Mesendoderm (in vitro differentiated cells): ENCODE results near the gene MATN1.

Source experiments
- DNase-seq: peaks from one replicate; pipeline ENCODE4 v3.0.0; 2013
- H2AK5ac ChIP-seq: 2 replicates; pipeline ENCODE4 v1.6.1; 2013; ENCODE audit warnings: low read length, inconsistent platforms
- H2BK120ac ChIP-seq: 2 replicates; pipeline ENCODE4 v1.6.1; 2013; ENCODE audit warnings: low read depth, mild to moderate bottlenecking, low read length, moderate library complexity, mixed read lengths
- H2BK15ac ChIP-seq: replicated peaks from 2 replicates; pipeline ENCODE4 v1.6.1; 2013; ENCODE audit warnings: low read depth, mild to moderate bottlenecking, moderate library complexity
- H2BK5ac ChIP-seq: 2 replicates; pipeline ENCODE4 v1.6.1; 2013; ENCODE audit warnings: low read length, inconsistent platforms
- H3K18ac ChIP-seq: 2 replicates; pipeline ENCODE4 v1.6.1; 2013; ENCODE audit warnings: mild to moderate bottlenecking, low read length, mixed read lengths
- H3K23ac ChIP-seq: one replicate; pipeline ENCODE4 v1.6.1; 2013; ENCODE audit warnings: low read length
- H3K27ac ChIP-seq: 2 replicates; pipeline ENCODE4 v1.5.1; 2013; ENCODE audit warnings: low read depth, mild to moderate bottlenecking, inconsistent platforms, low read length, moderate library complexity
- H3K27me3 ChIP-seq: 2 replicates; pipeline ENCODE4 v1.6.1; 2013; ENCODE audit warnings: low read length, control low read depth, mild to moderate bottlenecking, inconsistent platforms; ENCODE audit not compliant: insufficient read depth, poor library complexity
- H3K36me3 ChIP-seq: 2 replicates; pipeline ENCODE4 v1.6.1; 2013; ENCODE audit warnings: low read length, inconsistent platforms; ENCODE audit not compliant: control insufficient read depth, insufficient read depth
- H3K4ac ChIP-seq: one replicate; pipeline ENCODE4 v1.6.1; 2013; ENCODE audit warnings: low read depth, mild to moderate bottlenecking, low read length, moderate library complexity
- H3K4me1 ChIP-seq: 2 replicates; pipeline ENCODE4 v1.6.1; 2013; ENCODE audit warnings: low read depth, low read length, inconsistent platforms; ENCODE audit not compliant: control insufficient read depth
- H3K4me2 ChIP-seq: 2 replicates; pipeline ENCODE4 v1.6.1; 2013; ENCODE audit warnings: low read length
- H3K4me3 ChIP-seq: 2 replicates; pipeline ENCODE4 v1.5.1; 2013; ENCODE audit warnings: mild to moderate bottlenecking, low read length
- H3K56ac ChIP-seq: one replicate; pipeline ENCODE4 v1.6.1; 2013; ENCODE audit warnings: low read length
- H3K79me1 ChIP-seq: 2 replicates; pipeline ENCODE4 v1.6.1; 2013; ENCODE audit warnings: low read length, inconsistent platforms
- H3K79me2 ChIP-seq: 2 replicates; pipeline ENCODE4 v1.6.1; 2013; ENCODE audit warnings: mild to moderate bottlenecking, low read length; ENCODE audit not compliant: control insufficient read depth, insufficient read depth
- H3K9ac ChIP-seq: 2 replicates; pipeline ENCODE4 v1.6.1; 2013; ENCODE audit warnings: low read length, inconsistent platforms
- H4K5ac ChIP-seq: one replicate; pipeline ENCODE4 v1.6.1; 2013; ENCODE audit warnings: low read length
- H4K8ac ChIP-seq: one replicate; pipeline ENCODE4 v1.6.1; 2013; ENCODE audit warnings: low read depth, mild to moderate bottlenecking, control low read depth, low read length, moderate library complexity
- WGBS: extraction: QIAGEN DNeasy Blood & Tissue Kit; methylation state at CpG from one replicate; pipeline ENCODE4 v1.1.7; 2013; ENCODE audit warnings: low lambda C conversion rate, missing lambda C conversion rate; ENCODE audit not compliant: insufficient coverage; ENCODE audit errors: extremely low coverage; 5-methylcytosine and 5-hydroxymethylcytosine counted together

The MATN1 gene

DNA sequence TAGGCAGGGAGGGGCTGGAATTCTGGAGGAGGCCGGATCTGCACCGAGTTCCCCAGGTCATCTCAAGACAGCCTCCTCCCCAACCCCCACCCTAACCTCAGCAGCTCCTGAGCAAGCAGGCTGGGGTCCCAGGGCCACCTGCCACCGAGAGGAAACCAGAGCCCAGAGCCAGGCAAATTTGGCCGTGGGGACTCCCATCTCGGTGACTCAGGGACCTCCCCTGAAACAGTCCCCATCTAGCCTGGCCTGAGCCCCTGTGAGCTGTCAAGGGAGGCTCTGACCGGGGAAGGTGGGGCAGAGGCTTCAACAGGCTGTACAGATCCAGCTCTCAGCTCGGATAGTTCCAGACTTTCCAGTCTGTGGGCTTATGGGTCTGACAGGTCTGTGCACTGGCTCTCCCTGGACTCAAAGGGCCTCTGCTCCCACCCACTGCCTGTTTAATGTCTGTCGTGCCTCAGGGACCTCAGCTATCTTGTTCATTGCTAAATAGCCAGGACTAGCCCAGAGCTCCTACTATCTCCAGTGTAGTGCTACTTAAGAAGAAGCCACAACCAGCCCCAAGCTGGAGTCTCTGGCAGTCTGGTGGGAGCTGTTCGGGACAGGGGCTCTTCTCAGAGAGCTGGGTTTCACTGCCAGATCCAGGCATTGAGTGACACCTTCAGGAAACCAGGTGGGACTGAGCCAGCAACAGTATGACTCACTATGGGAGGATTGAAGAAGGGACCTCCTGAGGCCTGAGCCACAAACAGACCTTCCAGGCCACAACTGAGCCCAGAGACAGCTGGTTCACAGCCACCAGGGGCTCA lies 25.6 kb downstream of the MATN1 start:
- Histone ChIP-seq H3K4me3 (no peak overlapping the region), H3K4me2 (no peak overlapping the region), H4K5ac (no peak overlapping the region), H3K4ac (no peak overlapping the region), H2BK15ac (no peak overlapping the region), H3K4me1 (no peaks in the 10 kb centered on the region), H3K18ac (no peak overlapping the region), H2BK120ac (no peak overlapping the region), H2BK5ac (no peak overlapping the region), H2AK5ac (no peak overlapping the region), H3K36me3 (no peaks in the 10 kb centered on the region), H3K79me2 (no peaks in the 10 kb centered on the region), H3K79me1 (no peaks in the 10 kb centered on the region), H3K9ac (no peak overlapping the region), H3K23ac (peak overlapping the region; percentile 20), H3K56ac (peak overlapping the region; percentile 30), H3K27me3 (no peaks in the 10 kb centered on the region), H4K8ac (no peak overlapping the region), H3K27ac (no peak overlapping the region)
- peak; percentile 63 for DNase-seq
- WGBS = no CpG with 5 or more reads among the region's 9 CpGs

DNA sequence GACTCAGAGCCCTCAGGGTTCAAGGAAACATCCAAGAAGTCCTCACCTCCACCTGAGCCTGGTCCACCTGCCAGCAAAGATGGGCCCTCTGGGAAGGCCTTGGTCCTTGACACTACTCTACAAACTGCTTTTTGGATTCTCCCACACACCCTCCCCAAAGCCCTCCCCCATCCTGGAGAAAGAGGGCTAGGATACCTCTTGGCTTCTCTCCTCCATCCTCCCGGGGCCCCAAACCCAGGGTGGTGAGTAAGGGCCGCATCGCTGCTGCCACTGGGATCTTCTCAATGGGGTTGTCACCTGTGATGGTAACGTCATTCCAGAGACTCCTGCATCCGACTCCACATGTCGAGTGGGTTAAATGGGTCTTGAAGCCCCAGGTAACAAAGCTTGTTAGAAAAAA lies 26.6 kb downstream of the MATN1 start:
- Histone ChIP-seq H2BK15ac (no peak overlapping the region), H3K4me1 (no peaks in the 10 kb centered on the region), H2BK5ac (no peak overlapping the region), H3K18ac (no peak overlapping the region), H3K9ac (no peak overlapping the region), H3K27ac (no peak overlapping the region), H4K8ac (no peak overlapping the region), H2AK5ac (no peak overlapping the region), H3K79me1 (no peaks in the 10 kb centered on the region), H3K23ac (no peak overlapping the region), H3K36me3 (no peaks in the 10 kb centered on the region), H3K4me2 (no peak overlapping the region), H3K56ac (no peak overlapping the region), H2BK120ac (no peak overlapping the region), H3K27me3 (no peaks in the 10 kb centered on the region), H3K4me3 (no peak overlapping the region), H3K79me2 (no peaks in the 10 kb centered on the region), H4K5ac (no peak overlapping the region), H3K4ac (no peak overlapping the region)
- no CpG with 5 or more reads among the region's 6 CpGs for WGBS
- DNase-seq = no peak

DNA sequence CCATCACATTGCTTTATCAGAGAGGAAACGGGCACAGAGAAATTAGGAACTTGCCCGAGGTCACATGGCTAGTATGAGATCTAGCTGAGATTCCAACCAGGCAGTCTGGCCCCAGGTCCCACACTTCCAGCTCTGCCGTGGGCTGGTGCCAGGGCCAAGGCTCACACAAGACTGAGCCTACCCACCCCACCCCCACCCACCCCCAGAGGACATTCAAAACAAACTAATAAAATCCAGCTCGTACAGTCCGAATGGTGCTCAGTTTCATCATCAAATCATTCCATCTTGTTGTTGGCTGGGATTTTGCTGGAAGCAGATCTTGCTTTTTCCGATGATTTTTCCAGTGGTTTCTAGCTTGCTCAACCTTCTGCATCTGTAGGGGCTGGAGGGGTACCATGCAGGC lies 27.9 kb downstream of the MATN1 start:
- Histone ChIP-seq H3K4me1 (peaks cover 5% of the 10 kb centered on the region), H4K5ac (no peak overlapping the region), H4K8ac (no peak overlapping the region), H2BK5ac (no peak overlapping the region), H3K79me2 (no peaks in the 10 kb centered on the region), H3K18ac (no peak overlapping the region), H3K4me2 (no peak overlapping the region), H2BK120ac (no peak overlapping the region), H3K9ac (no peak overlapping the region), H3K79me1 (no peaks in the 10 kb centered on the region), H2AK5ac (no peak overlapping the region), H3K27ac (no peak overlapping the region), H3K23ac (no peak overlapping the region), H3K4ac (no peak overlapping the region), H3K27me3 (no peaks in the 10 kb centered on the region), H3K56ac (no peak overlapping the region), H3K4me3 (no peak overlapping the region), H2BK15ac (no peak overlapping the region), H3K36me3 (no peaks in the 10 kb centered on the region)
- WGBS = no CpG with 5 or more reads among the region's 6 CpGs
- no peak for DNase-seq

DNA sequence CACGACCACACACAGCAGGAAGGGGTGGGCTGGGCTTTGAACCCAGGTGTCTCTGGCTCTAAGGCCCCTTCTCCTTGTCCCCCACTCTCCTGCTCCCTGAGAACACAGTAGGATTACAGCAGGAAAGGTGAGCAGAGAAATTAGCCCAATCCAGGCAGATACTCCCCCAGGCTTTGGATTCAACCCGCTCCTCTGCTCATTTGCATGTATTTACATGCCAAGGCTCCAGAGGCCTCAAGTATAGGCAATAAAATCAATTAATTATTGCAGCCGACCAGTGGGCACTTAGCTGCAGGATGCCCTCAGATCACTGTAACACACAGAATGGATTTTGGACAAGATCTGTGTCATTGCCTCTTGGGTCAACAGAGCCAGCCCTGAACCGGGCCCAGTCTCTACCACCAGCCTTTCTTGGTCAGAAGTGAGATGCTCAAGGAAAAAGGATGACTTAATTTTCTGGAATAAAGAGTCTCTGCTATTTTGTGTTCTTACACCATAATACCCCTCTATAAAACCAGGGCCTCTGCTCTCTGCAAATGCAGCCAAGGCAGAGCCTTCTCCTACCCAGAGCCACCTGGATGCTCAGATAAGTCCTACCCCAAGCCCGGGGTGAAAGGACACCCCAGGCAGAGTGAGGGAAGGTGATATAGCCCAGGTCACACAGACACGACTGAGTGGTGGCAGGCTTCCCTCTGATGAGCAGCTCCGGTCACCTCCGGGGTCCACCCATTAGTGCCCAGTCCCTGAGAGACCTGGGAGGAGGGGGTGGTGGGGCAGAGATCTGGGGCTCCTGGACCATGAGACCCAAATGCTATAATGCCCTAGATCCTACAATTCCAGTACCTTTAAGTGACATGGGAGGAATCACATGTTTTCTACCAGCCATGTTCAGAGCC lies 28.9 kb downstream of the MATN1 start:
- DNase-seq = no peak
- Histone ChIP-seq H3K4me2 (no peak overlapping the region), H2AK5ac (no peak overlapping the region), H2BK5ac (no peak overlapping the region), H3K4me3 (no peak overlapping the region), H2BK120ac (no peak overlapping the region), H3K56ac (no peak overlapping the region), H4K5ac (no peak overlapping the region), H3K9ac (no peak overlapping the region), H4K8ac (no peak overlapping the region), H3K4ac (no peak overlapping the region), H3K36me3 (no peaks in the 10 kb centered on the region), H3K4me1 (peaks cover 9% of the 10 kb centered on the region), H3K27ac (no peak overlapping the region), H2BK15ac (no peak overlapping the region), H3K18ac (no peak overlapping the region), H3K27me3 (no peaks in the 10 kb centered on the region), H3K23ac (no peak overlapping the region), H3K79me1 (no peaks in the 10 kb centered on the region), H3K79me2 (no peaks in the 10 kb centered on the region)
- WGBS = no CpG with 5 or more reads among the region's 8 CpGs

DNA sequence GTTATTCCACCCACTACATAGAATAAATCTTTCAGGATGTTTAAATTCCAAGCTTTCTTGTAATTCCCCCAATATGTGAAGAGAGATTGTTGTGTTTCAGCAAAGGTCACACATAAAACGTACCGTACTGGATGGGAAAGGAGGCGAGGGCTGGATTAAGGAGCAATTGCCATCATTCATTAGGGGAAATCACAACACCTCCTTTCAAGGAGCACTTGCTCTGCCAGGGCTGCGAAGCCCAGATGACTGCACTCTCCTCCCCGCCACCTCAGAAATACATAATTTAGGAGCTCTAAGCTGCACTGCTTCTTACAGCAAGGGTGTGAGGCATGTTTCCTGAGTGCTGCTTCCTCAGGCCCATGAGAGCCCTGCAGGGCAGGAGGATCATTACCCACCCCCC lies 29.6 kb downstream of the MATN1 start:
- Histone ChIP-seq H3K27ac (no peak overlapping the region), H3K23ac (no peak overlapping the region), H2BK120ac (no peak overlapping the region), H3K4me1 (peaks cover 9% of the 10 kb centered on the region), H3K18ac (no peak overlapping the region), H2AK5ac (no peak overlapping the region), H3K4me3 (no peak overlapping the region), H4K5ac (no peak overlapping the region), H3K56ac (peak overlapping the region; percentile 11), H3K4ac (no peak overlapping the region), H3K36me3 (no peaks in the 10 kb centered on the region), H2BK5ac (no peak overlapping the region), H3K27me3 (no peaks in the 10 kb centered on the region), H3K9ac (no peak overlapping the region), H4K8ac (no peak overlapping the region), H3K79me1 (no peaks in the 10 kb centered on the region), H3K4me2 (no peak overlapping the region), H2BK15ac (no peak overlapping the region), H3K79me2 (no peaks in the 10 kb centered on the region)
- WGBS = no CpG with 5 or more reads among the region's 5 CpGs
- no peak for DNase-seq
